Glutamatergic neuron (in vitro differentiated cells): ENCODE measurements around the gene NIT1. TPM values are rescaled to one million over a fixed set of nuclear protein-coding genes. Genes with fewer than 3 reads are reported as not detected.

Source experiments
- DNase-seq: peaks from one replicate; pipeline ENCODE4 v3.0.0; 2022
- H3K27ac Mint-ChIP-seq: one replicate; pipeline ENCODE4 v1.8.0; 2020; ENCODE audit warnings: mild to moderate bottlenecking, mixed read lengths, inconsistent platforms; ENCODE audit not compliant: unreplicated experiment
- H3K27me3 Mint-ChIP-seq: one replicate; pipeline ENCODE4 v1.8.0; 2020; ENCODE audit warnings: mild to moderate bottlenecking, moderate library complexity, mixed read lengths, inconsistent platforms; ENCODE audit not compliant: unreplicated experiment
- H3K36me3 Mint-ChIP-seq: one replicate; pipeline ENCODE4 v1.8.0; 2020; ENCODE audit warnings: mild to moderate bottlenecking, mixed read lengths, inconsistent platforms; ENCODE audit not compliant: unreplicated experiment
- H3K4me1 Mint-ChIP-seq: one replicate; pipeline ENCODE4 v1.8.0; 2020; ENCODE audit warnings: mild to moderate bottlenecking, low read depth, mixed read lengths, inconsistent platforms; ENCODE audit not compliant: unreplicated experiment
- H3K4me3 Mint-ChIP-seq: one replicate; pipeline ENCODE4 v1.8.0; 2020; ENCODE audit warnings: mild to moderate bottlenecking, mixed read lengths, inconsistent platforms; ENCODE audit not compliant: unreplicated experiment
- H3K9me3 Mint-ChIP-seq: one replicate; pipeline ENCODE4 v1.8.0; 2020; ENCODE audit warnings: mild to moderate bottlenecking, moderate library complexity, mixed read lengths, inconsistent platforms; ENCODE audit not compliant: unreplicated experiment
- total RNA-seq: library from RNA; stranded (reverse); fragmentation: NEBNext Ultra II Directional; extraction: Animal tissue kit (Norgen Biotek cat#: 25700); gene quantifications from one replicate; pipeline ENCODE4 v1.2.1, GENCODE V29; 2021; ENCODE audit not compliant: unreplicated experiment
- TF ChIP-seq, protein P1 (sequence below): fragments of 200-600 bp; sonication (generic); IDR thresholded peaks from one replicate; pipeline ENCODE4 v1.5.0; 2021; ENCODE audit not compliant: partially characterized antibody, unreplicated experiment

The NIT1 gene
- total RNA-seq, 1 donor from 2014 or later, result 40.2 TPM

DNA sequence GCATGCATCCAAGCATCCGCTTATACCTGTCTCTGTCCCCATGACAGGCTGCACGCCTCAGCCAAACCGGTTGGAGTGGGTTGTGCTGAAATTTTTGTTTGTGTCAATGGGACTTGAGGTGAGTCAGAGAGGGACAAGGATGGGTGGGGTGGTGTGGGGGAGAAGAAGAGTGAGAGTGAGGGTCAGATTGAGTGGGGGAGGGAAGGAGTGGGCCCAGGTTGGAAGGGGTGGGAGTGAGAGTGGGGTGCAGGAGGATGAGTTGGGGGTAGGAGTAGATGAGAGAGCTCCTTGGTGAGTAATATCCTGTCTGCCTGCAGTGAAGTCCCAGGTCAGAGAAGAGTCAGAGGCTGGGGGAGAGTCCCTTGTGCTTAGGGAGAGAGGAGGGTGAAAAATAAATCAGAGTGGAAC, 25.3 kb upstream of the NIT1 start:
- Mint-ChIP-seq H3K4me1 (peaks cover 8% of the 10 kb centered on the region), H3K36me3 (no peaks in the 10 kb centered on the region), H3K27me3 (peaks cover 17% of the 10 kb centered on the region), H3K4me3 (no peak overlapping the region), H3K9me3 (peaks cover 7% of the 10 kb centered on the region), H3K27ac (no peak overlapping the region)
- TF ChIP-seq, protein P1, sequence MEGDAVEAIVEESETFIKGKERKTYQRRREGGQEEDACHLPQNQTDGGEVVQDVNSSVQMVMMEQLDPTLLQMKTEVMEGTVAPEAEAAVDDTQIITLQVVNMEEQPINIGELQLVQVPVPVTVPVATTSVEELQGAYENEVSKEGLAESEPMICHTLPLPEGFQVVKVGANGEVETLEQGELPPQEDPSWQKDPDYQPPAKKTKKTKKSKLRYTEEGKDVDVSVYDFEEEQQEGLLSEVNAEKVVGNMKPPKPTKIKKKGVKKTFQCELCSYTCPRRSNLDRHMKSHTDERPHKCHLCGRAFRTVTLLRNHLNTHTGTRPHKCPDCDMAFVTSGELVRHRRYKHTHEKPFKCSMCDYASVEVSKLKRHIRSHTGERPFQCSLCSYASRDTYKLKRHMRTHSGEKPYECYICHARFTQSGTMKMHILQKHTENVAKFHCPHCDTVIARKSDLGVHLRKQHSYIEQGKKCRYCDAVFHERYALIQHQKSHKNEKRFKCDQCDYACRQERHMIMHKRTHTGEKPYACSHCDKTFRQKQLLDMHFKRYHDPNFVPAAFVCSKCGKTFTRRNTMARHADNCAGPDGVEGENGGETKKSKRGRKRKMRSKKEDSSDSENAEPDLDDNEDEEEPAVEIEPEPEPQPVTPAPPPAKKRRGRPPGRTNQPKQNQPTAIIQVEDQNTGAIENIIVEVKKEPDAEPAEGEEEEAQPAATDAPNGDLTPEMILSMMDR, result no peak
- DNase-seq, result no peak

DNA sequence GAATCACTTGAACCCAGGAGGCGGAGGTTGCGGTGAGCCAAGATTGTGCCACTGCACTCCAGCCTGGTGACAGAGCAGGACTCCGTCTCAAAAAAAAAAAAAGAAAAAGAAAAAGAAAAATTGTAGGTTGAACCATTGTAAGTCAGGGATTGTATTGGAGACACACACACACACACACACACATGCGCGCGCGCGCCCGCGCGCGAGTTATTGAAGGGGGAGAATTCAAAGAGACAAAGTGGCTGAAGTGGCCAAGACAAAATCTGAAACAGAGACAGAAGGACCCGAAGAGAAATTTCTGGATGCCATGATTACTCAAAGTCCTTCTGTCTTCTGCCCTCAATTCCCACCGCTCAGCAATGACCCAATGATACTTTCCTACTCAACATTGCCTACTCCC, 23.4 kb upstream of the NIT1 start:
- Mint-ChIP-seq H3K27me3 (peaks cover 22% of the 10 kb centered on the region), H3K9me3 (peaks cover 12% of the 10 kb centered on the region), H3K36me3 (no peaks in the 10 kb centered on the region), H3K27ac (no peak overlapping the region), H3K4me1 (peaks cover 8% of the 10 kb centered on the region), H3K4me3 (no peak overlapping the region)
- no peak for DNase-seq
- TF ChIP-seq, protein P1, result no peak

- DNase-seq, result no peak
- H3K27ac Mint-ChIP-seq, result no peak overlapping the region
These were observed 22.7 kb upstream of the NIT1 start for GRCh38 chr1:161095230-161095629.

DNA sequence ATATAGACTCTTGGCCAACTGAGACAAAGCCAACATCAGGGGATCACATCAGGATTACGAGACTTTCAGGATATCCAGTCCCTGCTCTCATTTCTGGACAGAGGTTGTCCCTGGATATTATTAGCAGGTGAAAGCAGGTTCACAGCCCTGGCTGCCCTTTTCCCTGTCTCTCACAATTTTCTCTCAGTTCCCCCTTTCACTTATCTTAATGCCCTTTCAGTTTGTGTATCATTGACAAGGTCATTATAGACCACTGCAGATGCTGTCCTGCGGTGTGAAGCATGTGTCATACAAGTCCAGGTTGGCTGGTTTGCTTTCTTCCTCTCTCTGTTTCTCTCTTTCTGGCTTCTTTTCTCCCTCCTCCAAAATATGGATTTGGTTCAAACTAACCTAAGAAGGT, 21.9 kb upstream of the NIT1 start:
- Mint-ChIP-seq H3K27ac (no peak overlapping the region), H3K4me1 (peaks cover 8% of the 10 kb centered on the region), H3K27me3 (peaks cover 23% of the 10 kb centered on the region), H3K9me3 (peaks cover 14% of the 10 kb centered on the region), H3K36me3 (no peaks in the 10 kb centered on the region), H3K4me3 (no peak overlapping the region)
- TF ChIP-seq, protein P1, result no peak
- DNase-seq, result no peak

More at GRCh38 chr1:161095230-161095629, 22.7 kb upstream of the NIT1 start:
- peaks cover 26% of the 10 kb centered on the region for H3K27me3 Mint-ChIP-seq
- TF ChIP-seq, protein P1, result no peak
- H3K36me3 Mint-ChIP-seq, result no peaks in the 10 kb centered on the region
- H3K4me1 Mint-ChIP-seq, result peaks cover 8% of the 10 kb centered on the region
- no peak overlapping the region for H3K4me3 Mint-ChIP-seq
- H3K9me3 Mint-ChIP-seq, result peaks cover 14% of the 10 kb centered on the region

GRCh38 chr1:161096530-161096929, 21.4 kb upstream of the NIT1 start:
- Mint-ChIP-seq H3K9me3 (peaks cover 14% of the 10 kb centered on the region), H3K27ac (no peak overlapping the region), H3K4me1 (peaks cover 8% of the 10 kb centered on the region), H3K27me3 (peaks cover 23% of the 10 kb centered on the region), H3K4me3 (no peak overlapping the region), H3K36me3 (no peaks in the 10 kb centered on the region)
- DNase-seq, result no peak
- TF ChIP-seq, protein P1, result no peak
